PFSK-1 (cell line): Measurements from ENCODE around the gene TTC27.

ENCODE experiments used
- POLR2AphosphoS5 ChIP-seq: IDR thresholded peaks from 2 replicates; pipeline ENCODE4 v1.6.1; 2012; ENCODE audit warnings: low read depth, mild to moderate bottlenecking, control low read depth, low read length, moderate library complexity
- SIN3A ChIP-seq: IDR thresholded peaks from 2 replicates; pipeline ENCODE4 v1.6.1; 2012; ENCODE audit warnings: mild to moderate bottlenecking, low read length, moderate library complexity, borderline replicate concordance; ENCODE audit not compliant: insufficient read depth
- TAF1 ChIP-seq: IDR thresholded peaks from 2 replicates; pipeline ENCODE4 v1.6.1; 2012; ENCODE audit warnings: low read length, control low read depth, borderline replicate concordance; ENCODE audit not compliant: insufficient read depth

GRCh38 chr2:32742376-32742775, 114.5 kb downstream of the TTC27 start:
- no peak for TF ChIP-seq TAF1
- TF ChIP-seq SIN3A: no peak
- no peak for TF ChIP-seq POLR2AphosphoS5
